Endodermal cell (in vitro differentiated cells): ENCODE results near the gene DLK1. TPM values are rescaled to one million over a fixed set of nuclear protein-coding genes. Genes with fewer than 3 reads are reported as not detected.
A peak's percentile ranks its signal among the peaks of the same experiment; 100 is the strongest.

Source experiments
- DNase-seq: peaks from one replicate; pipeline ENCODE4 v3.0.0-alpha.2; 2017
- H3K27ac ChIP-seq: 2 replicates; pipeline ENCODE4 v1.5.1; 2013; ENCODE audit warnings: mild to moderate bottlenecking, low read depth, low read length, moderate library complexity
- H3K27me3 ChIP-seq: 2 replicates; pipeline ENCODE4 v1.6.1; 2013; ENCODE audit warnings: mild to moderate bottlenecking, low read length, moderate library complexity; ENCODE audit not compliant: insufficient read depth, control insufficient read depth, poor library complexity, severe bottlenecking
- H3K36me3 ChIP-seq: 2 replicates; pipeline ENCODE4 v1.7.0; 2013; ENCODE audit warnings: mild to moderate bottlenecking, low read length, moderate library complexity; ENCODE audit not compliant: control insufficient read depth, insufficient read depth
- H3K4me1 ChIP-seq: one replicate; pipeline ENCODE4 v1.7.0; 2013; ENCODE audit warnings: low read length; ENCODE audit not compliant: control insufficient read depth, insufficient read depth
- H3K4me3 ChIP-seq: 2 replicates; pipeline ENCODE4 v1.5.1; 2013; ENCODE audit warnings: mild to moderate bottlenecking, low read length, moderate library complexity
- H3K9ac ChIP-seq: 2 replicates; pipeline ENCODE4 v1.6.1; 2013; ENCODE audit warnings: mild to moderate bottlenecking, low read length, moderate library complexity; ENCODE audit not compliant: poor library complexity, severe bottlenecking; ENCODE audit errors: extremely low read depth
- H3K9me3 ChIP-seq: 2 replicates; pipeline ENCODE4 v1.6.1; 2013; ENCODE audit warnings: mild to moderate bottlenecking, low read length, moderate library complexity; ENCODE audit not compliant: control insufficient read depth
- H3K27ac Mint-ChIP-seq: 2 replicates; pipeline ENCODE4 v1.8.0; 2020; ENCODE audit warnings: mixed read lengths
- H3K27me3 Mint-ChIP-seq: 2 replicates; pipeline ENCODE4 v1.8.0; 2021; ENCODE audit warnings: mild to moderate bottlenecking, mixed read lengths; ENCODE audit not compliant: insufficient read depth
- H3K36me3 Mint-ChIP-seq: 2 replicates; pipeline ENCODE4 v1.8.0; 2020; ENCODE audit warnings: low read depth, mixed read lengths
- H3K4me1 Mint-ChIP-seq: 2 replicates; pipeline ENCODE4 v1.8.0; 2020; ENCODE audit warnings: mixed read lengths
- H3K4me3 Mint-ChIP-seq: 2 replicates; pipeline ENCODE4 v1.8.0; 2020; ENCODE audit warnings: mild to moderate bottlenecking, moderate library complexity, mixed read lengths
- H3K9me3 Mint-ChIP-seq: 2 replicates; pipeline ENCODE4 v1.8.0; 2020; ENCODE audit warnings: mild to moderate bottlenecking, mixed read lengths
- whole genome bisulfite sequencing, 2 experiments: methylation state at CpG; one replicate each; pipeline versions ENCODE4 v1.1.5 to v1.1.7; 2013; ENCODE audit warnings: missing lambda C conversion rate in 2 of 2, mixed read lengths in 1 of 2; ENCODE audit not compliant: insufficient coverage in 1 of 2, insufficient read length in 1 of 2; 5-methylcytosine and 5-hydroxymethylcytosine counted together
- total RNA-seq, 2 donors: library from RNA; stranded (reverse); fragmentation: NEBNext Ultra II Directional in 1 of 2; extraction: Animal tissue kit (Norgen Biotek cat#: 25700) in 1 of 2; gene quantifications; 2 replicates in 1 of 2; 3 replicates in 1 of 2; pipeline ENCODE4 v1.2.1, GENCODE V29; 2021
- TF ChIP-seq, protein P1 (sequence below): fragments of 200-600 bp; sonication (generic); conservative IDR thresholded peaks from 2 replicates; pipeline ENCODE4 v1.5.0; 2021; ENCODE audit warnings: antibody characterized with exemption, mild to moderate bottlenecking

Gene DLK1
- total RNA-seq, 2 donors from 2014 or later = 78.3 to 117 TPM

GRCh38 chr14:100680439-100681051, 46.1 kb upstream of the DLK1 start:
- no peak overlapping the region for H3K4me3 Mint-ChIP-seq
- no peak overlapping the region for H3K9ac ChIP-seq
- no peaks in the 10 kb centered on the region for H3K36me3 Mint-ChIP-seq
- H3K4me3 ChIP-seq = no peak overlapping the region
- no peaks in the 10 kb centered on the region for H3K27me3 ChIP-seq
- no peak overlapping the region for H3K27ac ChIP-seq
- peaks cover 12% of the 10 kb centered on the region for H3K4me1 ChIP-seq
- H3K9me3 Mint-ChIP-seq = no peaks in the 10 kb centered on the region
- peak overlapping the region; percentile 66 for H3K27ac Mint-ChIP-seq
- TF ChIP-seq, protein P1, sequence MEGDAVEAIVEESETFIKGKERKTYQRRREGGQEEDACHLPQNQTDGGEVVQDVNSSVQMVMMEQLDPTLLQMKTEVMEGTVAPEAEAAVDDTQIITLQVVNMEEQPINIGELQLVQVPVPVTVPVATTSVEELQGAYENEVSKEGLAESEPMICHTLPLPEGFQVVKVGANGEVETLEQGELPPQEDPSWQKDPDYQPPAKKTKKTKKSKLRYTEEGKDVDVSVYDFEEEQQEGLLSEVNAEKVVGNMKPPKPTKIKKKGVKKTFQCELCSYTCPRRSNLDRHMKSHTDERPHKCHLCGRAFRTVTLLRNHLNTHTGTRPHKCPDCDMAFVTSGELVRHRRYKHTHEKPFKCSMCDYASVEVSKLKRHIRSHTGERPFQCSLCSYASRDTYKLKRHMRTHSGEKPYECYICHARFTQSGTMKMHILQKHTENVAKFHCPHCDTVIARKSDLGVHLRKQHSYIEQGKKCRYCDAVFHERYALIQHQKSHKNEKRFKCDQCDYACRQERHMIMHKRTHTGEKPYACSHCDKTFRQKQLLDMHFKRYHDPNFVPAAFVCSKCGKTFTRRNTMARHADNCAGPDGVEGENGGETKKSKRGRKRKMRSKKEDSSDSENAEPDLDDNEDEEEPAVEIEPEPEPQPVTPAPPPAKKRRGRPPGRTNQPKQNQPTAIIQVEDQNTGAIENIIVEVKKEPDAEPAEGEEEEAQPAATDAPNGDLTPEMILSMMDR = no peak
- 77 to 88% methylated on average over 11 to 23 of the region's 23 CpGs for WGBS, 2 experiments
- no peaks in the 10 kb centered on the region for H3K36me3 ChIP-seq
- H3K4me1 Mint-ChIP-seq = peaks cover 12% of the 10 kb centered on the region
- no peak for DNase-seq
- no peaks in the 10 kb centered on the region for H3K9me3 ChIP-seq
- H3K27me3 Mint-ChIP-seq = peaks cover 2% of the 10 kb centered on the region

DNA sequence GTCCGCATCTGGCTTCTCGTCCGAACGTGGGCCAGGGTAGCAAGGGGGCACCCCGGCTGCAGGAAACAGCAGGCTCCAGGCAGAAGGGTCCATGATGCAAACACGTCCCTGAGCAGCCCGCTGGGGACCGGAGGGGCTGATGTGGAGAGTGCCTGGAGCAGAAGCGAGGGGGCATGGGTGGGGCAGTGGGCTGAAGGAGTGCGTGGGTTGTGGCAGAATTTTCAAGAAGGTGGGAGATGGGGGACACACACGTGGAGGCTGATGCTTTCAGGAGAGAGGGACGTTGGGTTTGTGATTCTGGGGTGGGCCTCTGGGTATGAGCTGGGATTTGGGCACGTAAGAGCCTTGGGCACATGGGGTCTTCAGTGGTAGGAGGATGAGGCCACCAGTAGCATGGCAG, 45.6 kb upstream of the DLK1 start:
- peaks cover 11% of the 10 kb centered on the region for H3K4me1 ChIP-seq
- H3K27ac Mint-ChIP-seq = no peak overlapping the region
- peaks cover 8% of the 10 kb centered on the region for H3K4me1 Mint-ChIP-seq
- DNase-seq = no peak
- no peaks in the 10 kb centered on the region for H3K9me3 ChIP-seq
- H3K36me3 Mint-ChIP-seq = no peaks in the 10 kb centered on the region
- H3K27ac ChIP-seq = no peak overlapping the region
- WGBS, 2 experiments = 90 to 93% methylated on average over 5 to 13 of the region's 13 CpGs
- H3K9ac ChIP-seq = no peak overlapping the region
- H3K4me3 Mint-ChIP-seq = no peak overlapping the region
- H3K27me3 Mint-ChIP-seq = peaks cover 2% of the 10 kb centered on the region
- H3K27me3 ChIP-seq = no peaks in the 10 kb centered on the region
- TF ChIP-seq, protein P1 = no peak
- no peaks in the 10 kb centered on the region for H3K9me3 Mint-ChIP-seq
- no peak overlapping the region for H3K4me3 ChIP-seq
- H3K36me3 ChIP-seq = no peaks in the 10 kb centered on the region

GRCh38 chr14:100682749-100683148, 43.9 kb upstream of the DLK1 start:
- Histone ChIP-seq H3K36me3 (no peaks in the 10 kb centered on the region), H3K4me1 (no peaks in the 10 kb centered on the region), H3K4me3 (no peak overlapping the region), H3K9me3 (no peaks in the 10 kb centered on the region), H3K27ac (no peak overlapping the region), H3K9ac (no peak overlapping the region), H3K27me3 (no peaks in the 10 kb centered on the region)
- Mint-ChIP-seq H3K36me3 (no peaks in the 10 kb centered on the region), H3K9me3 (peaks cover 2% of the 10 kb centered on the region), H3K4me3 (no peak overlapping the region), H3K27me3 (peaks cover 2% of the 10 kb centered on the region), H3K4me1 (no peaks in the 10 kb centered on the region), H3K27ac (no peak overlapping the region)
- DNase-seq = no peak
- WGBS, 2 experiments = 97 to 100% methylated on average over 2 of the region's 2 CpGs
- TF ChIP-seq, protein P1 = no peak
